ENCODE results near the gene TMED3.

Gene TMED3

DNA sequence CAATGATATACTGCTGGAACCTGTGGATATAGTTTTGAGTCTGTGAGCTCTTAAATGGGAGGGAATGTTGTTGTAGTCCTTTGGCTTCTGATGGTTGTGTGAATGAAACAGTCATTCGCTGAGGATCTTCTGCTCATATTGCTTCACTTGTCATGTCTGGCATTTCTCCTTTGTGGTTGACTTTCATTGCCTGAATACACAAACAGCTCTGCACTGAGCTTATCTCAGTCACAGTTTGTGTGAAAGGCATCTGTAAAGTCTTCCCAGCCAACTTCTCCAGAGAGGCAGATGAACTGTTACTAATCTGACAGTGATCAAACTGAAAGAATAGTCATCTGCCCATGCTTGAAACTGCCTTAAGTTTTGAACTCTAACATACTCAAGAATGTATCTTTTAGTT, 59.8 kb downstream of the TMED3 start:
- no peak overlapping the region for H3K4me3 ChIP-seq
- H3K4me2 ChIP-seq: no peak overlapping the region
- no peaks in the 10 kb centered on the region for H3K27me3 ChIP-seq
- TF ChIP-seq Cebpa-rat (IDR thresholded peaks at IDR 0.05): no peak
- H3K4me1 ChIP-seq: peaks cover 7% of the 10 kb centered on the region
- no peaks in the 10 kb centered on the region for H4K20me1 ChIP-seq
- no peak overlapping the region for H3K27ac ChIP-seq
- H3K9me3 ChIP-seq: 0 out of 2 replicates have a peak, but pooled peaks cover 5% of the 10 kb centered on the region
- no peak overlapping the region for H3K9ac ChIP-seq
- H3K36me3 ChIP-seq: no peaks in the 10 kb centered on the region

DNA sequence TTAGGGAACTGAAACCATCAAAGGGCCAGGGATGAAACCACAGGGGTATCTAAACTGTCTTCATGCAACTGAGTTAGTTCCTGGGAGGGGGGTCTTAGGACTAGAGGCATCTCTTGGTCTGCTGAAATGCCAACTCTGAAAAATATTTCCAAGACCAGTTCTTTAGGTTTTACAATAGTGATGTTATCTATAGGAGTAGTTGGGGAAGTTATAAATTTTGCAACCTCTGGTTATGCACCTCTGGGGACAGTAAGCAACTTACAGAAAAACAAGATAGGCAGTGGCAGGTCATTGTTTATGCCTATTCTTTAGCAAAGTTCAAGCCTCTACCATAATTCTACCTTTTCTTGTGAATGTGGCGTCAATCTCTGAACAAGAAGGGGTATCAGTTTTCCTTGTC, 60.7 kb downstream of the TMED3 start:
- Histone ChIP-seq H3K4me3 (no peak overlapping the region), H3K36me3 (no peaks in the 10 kb centered on the region), H3K9ac (no peak overlapping the region), H3K4me2 (peak overlapping the region; percentile 26), H3K4me1 (peaks cover 7% of the 10 kb centered on the region), H3K27me3 (no peaks in the 10 kb centered on the region), H3K9me3 (0 out of 2 replicates have a peak, but pooled peaks cover 5% of the 10 kb centered on the region), H4K20me1 (no peaks in the 10 kb centered on the region), H3K27ac (no peak overlapping the region)
- no peak for TF ChIP-seq Cebpa-rat (IDR thresholded peaks at IDR 0.05)

DNA sequence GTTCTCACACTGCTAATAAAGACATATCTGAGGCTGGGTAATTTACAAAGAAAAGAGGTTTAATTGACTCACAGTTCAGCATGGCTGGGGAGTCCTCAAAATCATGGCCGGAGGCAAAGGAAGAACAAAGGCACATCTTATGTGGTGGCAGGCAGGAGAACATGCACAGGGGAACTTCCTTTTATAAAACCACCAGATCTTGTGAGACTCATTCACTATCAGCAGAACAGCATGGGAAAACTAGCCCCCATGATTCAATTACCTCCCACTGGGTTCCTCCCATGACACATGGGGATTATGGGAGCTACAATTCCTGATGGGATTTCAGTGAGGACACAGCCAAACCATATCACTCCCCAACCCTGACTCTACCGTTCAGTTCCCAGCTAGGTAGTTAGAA, 61.5 kb downstream of the TMED3 start:
- H3K4me1 ChIP-seq: peaks cover 7% of the 10 kb centered on the region
- no peak overlapping the region for H3K4me3 ChIP-seq
- TF ChIP-seq Cebpa-rat (IDR thresholded peaks at IDR 0.05): no peak
- H3K36me3 ChIP-seq: no peaks in the 10 kb centered on the region
- H3K27me3 ChIP-seq: no peaks in the 10 kb centered on the region
- no peak overlapping the region for H3K27ac ChIP-seq
- H4K20me1 ChIP-seq: no peaks in the 10 kb centered on the region
- H3K9me3 ChIP-seq: 0 out of 2 replicates have a peak, but pooled peaks cover 5% of the 10 kb centered on the region
- no peak overlapping the region for H3K4me2 ChIP-seq
- no peak overlapping the region for H3K9ac ChIP-seq
